ENCODE data around the gene ALKBH6. TPM values are rescaled to one million over a fixed set of nuclear protein-coding genes. Genes with fewer than 3 reads are reported as not detected.

The ALKBH6 gene
- total and polyA plus RNA-seq, 9 of the 15 experiments (the other 6 are each of a cell fraction or from before 2014, with no cell fraction given): 0.67 to 62.0 (median 34.5) TPM

- Histone ChIP-seq H2AFZ (ENCODE audit: low read depth, low read length) (no peak overlapping the region), H3K27me3 (ENCODE audit: control insufficient read depth in 2 of 2, insufficient read depth in 2 of 2, low read length in 2 of 2) (peaks cover 4 to 16% of the 10 kb centered on the region in 2 experiments; a peak in 3 of 5 replicates), H3K27ac (ENCODE audit: extremely low read depth, low read depth, low read length) (no peak overlapping the region), H3K9me3 (replicated peaks; ENCODE audit: control insufficient read depth, insufficient read depth, low read depth, low read length) (no peaks in the 10 kb centered on the region), H3K4me2 (ENCODE audit: insufficient read depth, low read length) (no peak overlapping the region), H3K36me3 (ENCODE audit: control insufficient read depth, insufficient read depth, low read length) (no peaks in the 10 kb centered on the region), H3K79me2 (ENCODE audit: control insufficient read depth, insufficient read depth, low read length) (no peaks in the 10 kb centered on the region), H3K9me1 (ENCODE audit: control insufficient read depth, insufficient read depth, low read length) (no peaks in the 10 kb centered on the region), H3K4me3 (no peak overlapping the region), H3K4me1 (replicated peaks in 1 of 2; ENCODE audit: control insufficient read depth in 2 of 2, insufficient read depth in 2 of 2, low read length in 2 of 2) (no peaks in the 10 kb centered on the region), H4K20me1 (replicated peaks; ENCODE audit: control insufficient read depth, insufficient read depth, low read length) (no peaks in the 10 kb centered on the region), H3K9ac (ENCODE audit: insufficient read depth in 1 of 2, low read depth in 2 of 2, low read length in 2 of 2) (no peak overlapping the region; a peak in 1 of 4 replicates)
- WGBS (ENCODE audit: insufficient coverage, low coverage, missing lambda C conversion rate): 13% methylated on average over 3 of the region's 3 CpGs
- no peak for DNase-seq (ENCODE audit: extremely low read depth in 1 of 4, low spot score in 3 of 4)
- FAIRE-seq: no peak
- no peak for TF ChIP-seq FIP1L1 (IDR thresholded peaks at IDR 0.05; ENCODE audit: low read depth, low read length, poor library complexity, severe bottlenecking)
- no peak for ATAC-seq
- in situ Hi-C loops (cut with MboI) (no loop called here), intact Hi-C loops (cut with micrococcal nuclease) (no loop called here)
- no TSS peak for BruUV-seq (replicated peaks)
- CTCF ChIA-PET (ENCODE audit: low intra/inter-chr PET ratio): no interaction called here
- POLR2A ChIA-PET: interaction anchor here (1.1 kb wide), 1 partner anchor 54 kb away, joined by 4 read pairs; no protein-coding TSS in a partner anchor
Observed at GRCh38 chr19:35966771-35967170, 47.2 kb downstream of the ALKBH6 start.

GRCh38 chr19:35963514-35963913 lies 50.5 kb downstream of the ALKBH6 start:
- ChIA-PET POLR2A (no interaction called here), CTCF (ENCODE audit: low intra/inter-chr PET ratio) (no interaction called here)
- no peaks in the 10 kb centered on the region for H3K9me1 ChIP-seq (ENCODE audit: control insufficient read depth, insufficient read depth, low read length)
- no TSS peak for BruUV-seq (replicated peaks)
- H3K36me3 ChIP-seq (ENCODE audit: control insufficient read depth, insufficient read depth, low read length): no peaks in the 10 kb centered on the region
- ATAC-seq (peak; percentile 78), FAIRE-seq (peak; percentile 82), DNase-seq (ENCODE audit: extremely low read depth in 1 of 4, low spot score in 3 of 4) (peak; percentile 47 to 57 (median 54))
- no peak overlapping the region for H3K4me3 ChIP-seq
- H3K27me3 ChIP-seq (ENCODE audit: control insufficient read depth in 2 of 2, insufficient read depth in 2 of 2, low read length in 2 of 2): peaks cover 23 to 41% of the 10 kb centered on the region in 2 experiments; a peak in 3 of 5 replicates
- H3K79me2 ChIP-seq (ENCODE audit: control insufficient read depth, insufficient read depth, low read length): no peaks in the 10 kb centered on the region
- intact Hi-C loops (cut with micrococcal nuclease): no loop called here
- in situ Hi-C loops (cut with MboI): no loop called here
- 1% methylated on average over 9 of the region's 9 CpGs for WGBS (ENCODE audit: insufficient coverage, low coverage, missing lambda C conversion rate)
- H3K27ac ChIP-seq (ENCODE audit: extremely low read depth, low read depth, low read length): no peak overlapping the region
- H3K4me1 ChIP-seq (replicated peaks in 1 of 2; ENCODE audit: control insufficient read depth in 2 of 2, insufficient read depth in 2 of 2, low read length in 2 of 2): peaks cover 0 to 14% of the 10 kb centered on the region in 2 experiments; a peak in 2 of 5 replicates
- H4K20me1 ChIP-seq (replicated peaks; ENCODE audit: control insufficient read depth, insufficient read depth, low read length): no peaks in the 10 kb centered on the region
- H3K4me2 ChIP-seq (ENCODE audit: insufficient read depth, low read length): no peak overlapping the region
- no peak overlapping the region for H3K9ac ChIP-seq (ENCODE audit: insufficient read depth in 1 of 2, low read depth in 2 of 2, low read length in 2 of 2)
- no peaks in the 10 kb centered on the region for H3K9me3 ChIP-seq (replicated peaks; ENCODE audit: control insufficient read depth, insufficient read depth, low read depth, low read length)
- no peak overlapping the region for H2AFZ ChIP-seq (ENCODE audit: low read depth, low read length)
- TF ChIP-seq NFE2L1 (tag; IDR thresholded peaks at IDR 0.05; ENCODE audit: borderline replicate concordance, low read depth) (no peak), POLR2AphosphoS2 (IDR thresholded peaks at IDR 0.05; ENCODE audit: low read length) (no peak), NCOA1 (IDR thresholded peaks at IDR 0.05; ENCODE audit: low read depth) (peak; percentile 26; the same call in 1 of the 2 replicates), REST (IDR thresholded peaks at IDR 0.05; ENCODE audit: borderline replicate concordance) (peak; percentile 99), REST (CRISPR knock-in tag; IDR thresholded peaks at IDR 0.05; ENCODE audit: low read depth) (peak; percentile 94), HIVEP1 (CRISPR knock-in tag; IDR thresholded peaks at IDR 0.05) (no peak), SIN3A (IDR thresholded peaks at IDR 0.05; ENCODE audit: borderline replicate concordance in 2 of 2, control insufficient read depth in 1 of 2, low read depth in 2 of 2, low read length in 2 of 2) (peak in 1 of 2 experiments; percentile 66; a peak in 1 of 4 replicates)

All from K562 (cell line).